Panc1 (cell line): ENCODE data around the gene PKP4. TPM values are rescaled to one million over a fixed set of nuclear protein-coding genes. Genes with fewer than 3 reads are reported as not detected.

ENCODE experiments used
- ATAC-seq: fragments of 200-7000 bp; cut with Tn5 transposase; 2 replicates; pipeline ENCODE4 v1.9.1; 2020; ENCODE audit warnings: mild to moderate bottlenecking, moderate library complexity
- BruUV-seq: library from RNA; stranded (reverse); fragments of 400-500 nt; replicated peaks from 2 replicates; lab custom pipeline; 2021; lab: Mats Ljungman, UMichigan
- CTCF ChIA-PET: fragments of 300-600 bp; sonication (Branson Sonifier 250); formaldehyde crosslinking; loops from one replicate; lab custom pipeline; 2022; ENCODE audit warnings: antibody characterized with exemption; lab: Charles Lee
- POLR2A ChIA-PET: fragments of 300-600 bp; sonication (Branson Sonifier 250); formaldehyde crosslinking; loops from one replicate; lab custom pipeline; 2022; ENCODE audit warnings: antibody characterized with exemption; lab: Charles Lee
- DNase-seq: peaks from one replicate; pipeline ENCODE4 v3.0.0-alpha.2; 2010; ENCODE audit warnings: low read depth, low spot score
- H3K27ac ChIP-seq: 2 replicates; pipeline ENCODE4 v1.5.1; 2011; ENCODE audit warnings: mild to moderate bottlenecking, low read length, inconsistent platforms
- H3K27me3 ChIP-seq: fragments of 200-500 bp; sonication (Bioruptor generic); 2 replicates; pipeline ENCODE4 v1.6.0; 2014; ENCODE audit warnings: low read length, inconsistent platforms; ENCODE audit not compliant: control insufficient read depth, insufficient read depth
- H3K36me3 ChIP-seq: fragments of 200-500 bp; sonication (Bioruptor generic); 2 replicates; pipeline ENCODE4 v1.5.1; 2014; ENCODE audit warnings: inconsistent platforms, mild to moderate bottlenecking, low read length, moderate library complexity; ENCODE audit not compliant: control insufficient read depth, insufficient read depth
- H3K4me1 ChIP-seq: 2 replicates; pipeline ENCODE4 v1.5.1; 2011; ENCODE audit warnings: inconsistent platforms, mild to moderate bottlenecking, low read length, moderate library complexity; ENCODE audit not compliant: control insufficient read depth, insufficient read depth
- H3K4me3 ChIP-seq, 2 experiments: 2 replicates each; pipeline ENCODE4 v1.5.1; 2011 to 2012; ENCODE audit warnings: low read depth in 2 of 2, low read length in 2 of 2, mild to moderate bottlenecking in 2 of 2, inconsistent platforms in 1 of 2, moderate library complexity in 1 of 2
- H3K9me3 ChIP-seq: fragments of 200-500 bp; sonication (Bioruptor generic); 2 replicates; pipeline ENCODE4 v1.5.1; 2014; ENCODE audit warnings: low read depth, mild to moderate bottlenecking, inconsistent platforms, low read length, moderate library complexity; ENCODE audit not compliant: control insufficient read depth, insufficient read depth
- POLR2AphosphoS5 ChIP-seq: IDR thresholded peaks from 2 replicates; pipeline ENCODE4 v1.6.1; 2012; ENCODE audit warnings: mild to moderate bottlenecking, low read depth, low read length, moderate library complexity
- SIN3A ChIP-seq: IDR thresholded peaks from 2 replicates; pipeline ENCODE4 v1.6.1; 2012; ENCODE audit warnings: low read depth, mild to moderate bottlenecking, low read length, moderate library complexity, borderline replicate concordance; ENCODE audit not compliant: insufficient read depth
- TCF7L2 ChIP-seq: IDR thresholded peaks from 2 replicates; pipeline ENCODE4 v1.6.1; 2011; ENCODE audit warnings: mild to moderate bottlenecking, low read depth, low read length, inconsistent platforms
- in situ Hi-C: cut with HindIII; loops from 2 replicates; pipeline ENCODE4 v1.10.0; 2016; ENCODE audit warnings: low sequenced_read_pairs, low pct_unique_long_range_greater_than_20kb
- intact Hi-C: fragments of 100-400 bp; cut with micrococcal nuclease; formaldehyde crosslinking; loops from one replicate; pipeline ENCODE4 v1.10.0; 2022; ENCODE audit not compliant: unreplicated experiment
- total RNA-seq: library from RNA; stranded (reverse); gene quantifications from one replicate; pipeline ENCODE4 v1.2.1, GENCODE V29; 2021; ENCODE audit not compliant: unreplicated experiment
- TF ChIP-seq, protein P1 (sequence below): fragments of 450-650 bp; IDR thresholded peaks from 2 replicates; pipeline ENCODE4 v1.5.1; 2017; ENCODE audit warnings: mild to moderate bottlenecking
- TF ChIP-seq, protein P2 (sequence below), 2 experiments: IDR thresholded peaks; 2 replicates each; pipeline ENCODE4 v1.6.1; 2011 to 2012; ENCODE audit warnings: low read depth in 2 of 2, control low read depth in 1 of 2, low read length in 1 of 2, mild to moderate bottlenecking in 1 of 2, moderate library complexity in 1 of 2; ENCODE audit not compliant: insufficient read depth in 1 of 2

The PKP4 gene
- total RNA-seq, 1 experiment from 2014 or later: 81.7 TPM

DNA sequence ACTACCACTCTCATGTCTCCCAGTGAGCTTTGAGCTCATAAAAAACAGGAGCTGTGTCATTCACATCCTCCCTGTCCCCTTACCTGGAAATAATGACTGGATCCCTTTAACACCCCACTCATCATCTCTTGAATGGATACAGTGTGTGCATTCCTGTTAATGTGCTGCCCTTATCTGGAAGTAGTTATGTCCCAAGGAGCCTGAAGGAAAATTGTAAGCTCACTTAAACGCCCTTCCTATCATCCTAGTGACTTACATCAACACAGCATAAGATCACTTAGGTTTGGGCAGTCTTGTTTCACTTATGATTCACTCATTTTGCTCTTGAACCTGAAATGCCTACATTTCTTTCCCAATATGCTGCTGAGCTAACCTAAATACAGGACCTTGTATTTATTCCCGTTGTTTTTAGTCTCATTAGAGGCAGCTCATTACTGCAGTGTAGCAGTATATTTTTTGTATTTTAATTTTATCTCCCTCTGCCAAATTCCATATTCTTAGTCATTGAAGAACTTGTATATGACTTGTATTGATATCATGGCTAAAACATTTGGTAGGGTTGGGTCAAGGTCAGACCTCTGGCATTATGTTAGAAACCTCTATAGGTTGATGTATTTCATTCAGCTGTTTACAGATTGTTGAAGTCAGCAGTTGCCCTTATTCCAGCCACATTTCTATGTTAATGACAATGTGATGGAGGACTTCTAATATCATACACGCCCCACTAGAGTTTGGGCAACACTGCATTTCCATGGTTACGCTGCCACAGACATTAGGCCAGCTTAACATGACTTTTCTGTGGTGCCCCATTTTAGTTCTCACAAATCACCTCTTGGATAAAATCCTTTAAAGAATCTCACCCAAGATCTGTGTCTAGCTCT is 72.9 kb downstream of the PKP4 start:
- ChIA-PET CTCF (interaction anchor here (0.7 kb wide), 1 partner anchor 310 kb away, joined by 7 read pairs; no protein-coding TSS in a partner anchor), POLR2A (no interaction called here)
- BruUV-seq: no TSS peak
- DNase-seq (no peak), ATAC-seq (no peak)
- intact Hi-C loops: no loop called here
- no peaks in the 10 kb centered on the region for H3K9me3 ChIP-seq
- in situ Hi-C loops: no loop called here
- no peaks in the 10 kb centered on the region for H3K36me3 ChIP-seq
- no peak overlapping the region for H3K4me3 ChIP-seq
- H3K4me1 ChIP-seq: no peaks in the 10 kb centered on the region
- TF ChIP-seq, protein P1, sequence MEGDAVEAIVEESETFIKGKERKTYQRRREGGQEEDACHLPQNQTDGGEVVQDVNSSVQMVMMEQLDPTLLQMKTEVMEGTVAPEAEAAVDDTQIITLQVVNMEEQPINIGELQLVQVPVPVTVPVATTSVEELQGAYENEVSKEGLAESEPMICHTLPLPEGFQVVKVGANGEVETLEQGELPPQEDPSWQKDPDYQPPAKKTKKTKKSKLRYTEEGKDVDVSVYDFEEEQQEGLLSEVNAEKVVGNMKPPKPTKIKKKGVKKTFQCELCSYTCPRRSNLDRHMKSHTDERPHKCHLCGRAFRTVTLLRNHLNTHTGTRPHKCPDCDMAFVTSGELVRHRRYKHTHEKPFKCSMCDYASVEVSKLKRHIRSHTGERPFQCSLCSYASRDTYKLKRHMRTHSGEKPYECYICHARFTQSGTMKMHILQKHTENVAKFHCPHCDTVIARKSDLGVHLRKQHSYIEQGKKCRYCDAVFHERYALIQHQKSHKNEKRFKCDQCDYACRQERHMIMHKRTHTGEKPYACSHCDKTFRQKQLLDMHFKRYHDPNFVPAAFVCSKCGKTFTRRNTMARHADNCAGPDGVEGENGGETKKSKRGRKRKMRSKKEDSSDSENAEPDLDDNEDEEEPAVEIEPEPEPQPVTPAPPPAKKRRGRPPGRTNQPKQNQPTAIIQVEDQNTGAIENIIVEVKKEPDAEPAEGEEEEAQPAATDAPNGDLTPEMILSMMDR: no peak
- TF ChIP-seq POLR2AphosphoS5 (no peak), SIN3A (no peak), TCF7L2 (no peak)
- TF ChIP-seq, protein P2, sequence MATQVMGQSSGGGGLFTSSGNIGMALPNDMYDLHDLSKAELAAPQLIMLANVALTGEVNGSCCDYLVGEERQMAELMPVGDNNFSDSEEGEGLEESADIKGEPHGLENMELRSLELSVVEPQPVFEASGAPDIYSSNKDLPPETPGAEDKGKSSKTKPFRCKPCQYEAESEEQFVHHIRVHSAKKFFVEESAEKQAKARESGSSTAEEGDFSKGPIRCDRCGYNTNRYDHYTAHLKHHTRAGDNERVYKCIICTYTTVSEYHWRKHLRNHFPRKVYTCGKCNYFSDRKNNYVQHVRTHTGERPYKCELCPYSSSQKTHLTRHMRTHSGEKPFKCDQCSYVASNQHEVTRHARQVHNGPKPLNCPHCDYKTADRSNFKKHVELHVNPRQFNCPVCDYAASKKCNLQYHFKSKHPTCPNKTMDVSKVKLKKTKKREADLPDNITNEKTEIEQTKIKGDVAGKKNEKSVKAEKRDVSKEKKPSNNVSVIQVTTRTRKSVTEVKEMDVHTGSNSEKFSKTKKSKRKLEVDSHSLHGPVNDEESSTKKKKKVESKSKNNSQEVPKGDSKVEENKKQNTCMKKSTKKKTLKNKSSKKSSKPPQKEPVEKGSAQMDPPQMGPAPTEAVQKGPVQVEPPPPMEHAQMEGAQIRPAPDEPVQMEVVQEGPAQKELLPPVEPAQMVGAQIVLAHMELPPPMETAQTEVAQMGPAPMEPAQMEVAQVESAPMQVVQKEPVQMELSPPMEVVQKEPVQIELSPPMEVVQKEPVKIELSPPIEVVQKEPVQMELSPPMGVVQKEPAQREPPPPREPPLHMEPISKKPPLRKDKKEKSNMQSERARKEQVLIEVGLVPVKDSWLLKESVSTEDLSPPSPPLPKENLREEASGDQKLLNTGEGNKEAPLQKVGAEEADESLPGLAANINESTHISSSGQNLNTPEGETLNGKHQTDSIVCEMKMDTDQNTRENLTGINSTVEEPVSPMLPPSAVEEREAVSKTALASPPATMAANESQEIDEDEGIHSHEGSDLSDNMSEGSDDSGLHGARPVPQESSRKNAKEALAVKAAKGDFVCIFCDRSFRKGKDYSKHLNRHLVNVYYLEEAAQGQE (IDR thresholded peaks at IDR 0.05; ENCODE audit: insufficient read depth in 1 of 2, low read depth in 2 of 2, low read length in 1 of 2): no peak
- H3K27me3 ChIP-seq: no peaks in the 10 kb centered on the region
- H3K27ac ChIP-seq: no peak overlapping the region

DNA sequence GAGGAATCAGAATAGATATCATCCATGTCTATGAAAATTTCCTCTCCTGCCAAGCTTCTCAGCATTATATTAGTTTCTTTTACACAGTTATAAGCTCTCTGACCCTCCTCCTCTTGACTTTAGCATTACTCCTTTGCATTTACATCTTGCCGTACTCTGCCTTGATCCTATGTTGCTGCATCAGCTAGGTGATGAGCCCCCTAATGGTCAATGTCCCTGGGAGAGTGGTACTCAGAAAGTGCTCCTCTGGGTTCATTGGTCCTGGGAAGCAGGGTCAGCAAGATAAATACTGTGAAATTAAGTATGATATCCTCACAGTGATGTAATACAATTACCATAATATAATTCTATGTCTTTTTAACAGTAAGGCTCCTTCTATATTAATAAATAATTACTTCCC is 74.1 kb downstream of the PKP4 start:
- intact Hi-C loops: no loop called here
- CTCF ChIA-PET: interaction anchor here (0.7 kb wide), 1 partner anchor 27 kb away, joined by 12 read pairs; no protein-coding TSS in a partner anchor
- DNase-seq (no peak), ATAC-seq (no peak)
- in situ Hi-C loops: no loop called here
- H3K27me3 ChIP-seq: no peaks in the 10 kb centered on the region
- H3K9me3 ChIP-seq: no peaks in the 10 kb centered on the region
- no peaks in the 10 kb centered on the region for H3K4me1 ChIP-seq
- no TSS peak for BruUV-seq
- POLR2A ChIA-PET: no interaction called here
- H3K36me3 ChIP-seq: no peaks in the 10 kb centered on the region; the same call in 1 of the 2 replicates
- H3K27ac ChIP-seq: no peak overlapping the region
- H3K4me3 ChIP-seq: no peak overlapping the region
- TF ChIP-seq, protein P2 (IDR thresholded peaks at IDR 0.05; ENCODE audit: insufficient read depth in 1 of 2, low read depth in 2 of 2, low read length in 1 of 2): no peak
- TF ChIP-seq, protein P1: peak; percentile 36
